Testis (tissue), 3 donors: ENCODE measurements around the gene HAGH. TPM values are rescaled to one million over a fixed set of nuclear protein-coding genes. Genes with fewer than 3 reads are reported as not detected.

ENCODE experiments used
- DNase-seq: peaks from one replicate; pipeline ENCODE4 v3.0.0-alpha.2; 2019
- H3K27ac ChIP-seq, 2 donors: fragments of 200-600 bp; sonication (generic); one replicate each; pipeline ENCODE4 v1.5.1; 2019
- H3K27me3 ChIP-seq: fragments of 200-600 bp; sonication (generic); one replicate; pipeline ENCODE4 v1.5.1; 2019
- H3K36me3 ChIP-seq: fragments of 200-600 bp; sonication (generic); one replicate; pipeline ENCODE4 v1.5.1; 2017; ENCODE audit warnings: low read depth; ENCODE audit errors: missing control alignments
- H3K4me1 ChIP-seq: fragments of 200-600 bp; sonication (generic); one replicate; pipeline ENCODE4 v1.5.1; 2019
- H3K4me3 ChIP-seq, 2 donors: fragments of 200-600 bp; sonication (generic); one replicate each; pipeline ENCODE4 v1.5.1; 2017 to 2019
- H3K9me3 ChIP-seq: fragments of 200-600 bp; sonication (generic); one replicate; pipeline ENCODE4 v1.5.1; 2017
- CTCF ChIP-seq, 3 experiments: fragments of 450-650 bp in 2 of 3; fragments of 200-600 bp in 1 of 3; sonication (generic) in 1 of 3; IDR thresholded peaks; one replicate each; pipeline ENCODE4 v1.5.1; 2016 to 2019; ENCODE audit warnings: antibody characterized with exemption in 3 of 3, mild to moderate bottlenecking in 2 of 3, moderate library complexity in 1 of 3
- POLR2A ChIP-seq: fragments of 450-650 bp; IDR thresholded peaks from one replicate; pipeline ENCODE4 v1.6.1; 2017; ENCODE audit warnings: antibody characterized with exemption, mild to moderate bottlenecking, moderate library complexity
- WGBS, 2 donors: methylation state at CpG; one replicate each; pipeline ENCODE4 v1.1.5; 2018; 5-methylcytosine and 5-hydroxymethylcytosine counted together
- intact Hi-C: fragments of 100-400 bp; cut with DNase I; formaldehyde crosslinking; loops from one replicate; pipeline ENCODE4 v1.15.1; 2023; ENCODE audit warnings: low total_unique reads
- polyA plus RNA-seq: library from polyadenylated mRNA; stranded (reverse); fragments of 350-450 nt; fragmentation: Illumina TruSeq; extraction: RNeasy Lipid Tissue Mini Kit (QIAGEN cat#74804); gene quantifications from one replicate; pipeline ENCODE4 v1.2.3, GENCODE V29; 2014; ENCODE audit warnings: low read depth, low replicate concordance; ENCODE audit not compliant: insufficient read depth
- total RNA-seq, 2 donors: library from RNA; depleted of rRNA; stranded (reverse); fragments of >200 nt; gene quantifications; one replicate each; pipeline ENCODE4 v1.2.3, GENCODE V29; 2016

HAGH gene
- total and polyA plus RNA-seq, 3 donors from 2014 or later = 163 to 266 (median 176) TPM

DNA sequence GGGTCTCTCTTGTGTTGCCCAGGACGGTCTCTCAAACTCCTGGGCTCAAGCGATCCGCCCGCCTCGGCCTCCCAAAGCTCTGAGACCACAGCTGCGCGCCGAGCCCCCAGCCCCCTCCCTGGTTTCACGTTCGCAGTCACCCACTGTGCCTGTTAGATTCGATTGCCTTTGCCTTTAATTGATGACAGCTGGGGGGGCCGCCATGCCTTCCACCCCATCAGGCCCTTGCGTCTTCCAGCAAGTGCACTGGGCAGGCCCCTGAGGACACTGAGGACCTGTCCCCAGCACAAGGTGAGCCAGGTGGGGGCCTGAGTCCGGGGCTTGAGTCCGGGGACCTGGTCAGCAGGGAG lies 36.4 kb downstream of the HAGH start:
- Histone ChIP-seq H3K36me3 (no peaks in the 10 kb centered on the region), H3K27ac (no peak overlapping the region), H3K9me3 (no peaks in the 10 kb centered on the region), H3K4me1 (no peaks in the 10 kb centered on the region), H3K27me3 (no peaks in the 10 kb centered on the region), H3K4me3 (no peak overlapping the region)
- 90 to 96% methylated on average over 13 to 14 of the region's 15 CpGs for whole genome bisulfite sequencing, 2 donors
- no peak for TF ChIP-seq CTCF (IDR thresholded peaks at IDR 0.05)
- no peak for TF ChIP-seq POLR2A
- no peak for DNase-seq
- intact Hi-C loops = no loop called here

GRCh38 chr16:1789643-1790045 lies 37.0 kb downstream of the HAGH start:
- H3K4me1 ChIP-seq = no peaks in the 10 kb centered on the region
- no peaks in the 10 kb centered on the region for H3K36me3 ChIP-seq
- H3K4me3 ChIP-seq = no peak overlapping the region
- TF ChIP-seq POLR2A (no peak), CTCF (IDR thresholded peaks at IDR 0.05) (no peak)
- no peaks in the 10 kb centered on the region for H3K27me3 ChIP-seq
- intact Hi-C loops = no loop called here
- no peak overlapping the region for H3K27ac ChIP-seq
- WGBS, 2 donors = 88 to 89% methylated on average over 15 to 25 of the region's 25 CpGs
- DNase-seq = no peak
- H3K9me3 ChIP-seq = no peaks in the 10 kb centered on the region

DNA sequence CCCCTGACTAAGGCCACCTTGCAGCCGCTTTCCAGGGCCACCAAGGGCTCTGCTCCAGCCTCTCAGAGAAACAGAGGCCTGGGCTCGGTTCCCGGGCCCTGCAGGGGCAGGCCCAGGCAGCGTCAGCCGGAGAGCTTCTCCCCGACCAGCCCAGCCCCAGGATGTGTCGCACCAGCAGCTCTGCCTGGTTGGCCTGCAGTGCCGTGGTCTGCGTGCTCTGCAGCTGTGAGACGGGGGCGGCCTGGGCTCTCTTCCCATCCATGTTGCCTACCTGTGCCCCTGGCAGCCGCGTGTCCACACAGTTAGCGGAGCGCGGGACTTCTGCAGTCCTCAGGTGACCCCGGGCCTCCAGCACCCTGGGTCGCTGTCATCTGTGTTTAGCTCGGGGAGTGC lies 37.9 kb downstream of the HAGH start:
- 50 to 100% methylated on average over 1 to 19 of the region's 19 CpGs for WGBS, 2 donors
- intact Hi-C loops = no loop called here
- Histone ChIP-seq H3K9me3 (no peaks in the 10 kb centered on the region), H3K27ac (no peak overlapping the region), H3K27me3 (no peaks in the 10 kb centered on the region), H3K4me3 (no peak overlapping the region), H3K36me3 (no peaks in the 10 kb centered on the region), H3K4me1 (peaks cover 7% of the 10 kb centered on the region)
- TF ChIP-seq CTCF (IDR thresholded peaks at IDR 0.05) = no peak
- TF ChIP-seq POLR2A = no peak
- no peak for DNase-seq

- no peak overlapping the region for H3K27ac ChIP-seq
- TF ChIP-seq POLR2A (no peak), CTCF (IDR thresholded peaks at IDR 0.05) (no peak)
- H3K4me3 ChIP-seq = no peak overlapping the region
- intact Hi-C loops = no loop called here
- H3K27me3 ChIP-seq = no peaks in the 10 kb centered on the region
- WGBS, 2 donors = 82 to 87% methylated on average over 10 to 35 of the region's 38 CpGs
- H3K9me3 ChIP-seq = no peaks in the 10 kb centered on the region
- H3K36me3 ChIP-seq = no peaks in the 10 kb centered on the region
- no peak for DNase-seq
- H3K4me1 ChIP-seq = peaks cover 7% of the 10 kb centered on the region
Measured at GRCh38 chr16:1788095-1788707, 38.4 kb downstream of the HAGH start.
